CD4-positive, alpha-beta T cell (primary cell): ENCODE measurements around the gene GULP1. TPM values are rescaled to one million over a fixed set of nuclear protein-coding genes. Genes with fewer than 3 reads are reported as not detected.

ENCODE experiments used
- ATAC-seq: fragments of 200-7000 bp; cut with Tn5 transposase; one replicate; pipeline ENCODE4 v1.10.0; 2022; ENCODE audit warnings: mild to moderate bottlenecking; ENCODE audit not compliant: poor library complexity
- CTCF ChIA-PET: fragments of 350-600 bp; sonication (Branson Sonifier 250); formaldehyde crosslinking; loops from one replicate; lab custom pipeline; 2021; ENCODE audit warnings: antibody characterized with exemption, inconsistent platforms; lab: Charles Lee
- POLR2A ChIA-PET: fragments of 350-600 bp; sonication (Branson Sonifier 250); formaldehyde crosslinking; loops from one replicate; lab custom pipeline; 2021; ENCODE audit warnings: antibody characterized with exemption, inconsistent platforms; lab: Charles Lee
- DNase-seq, 14 experiments: peaks; one replicate each; pipeline ENCODE4 v3.0.0-alpha.2; 2013 to 2020; ENCODE audit warnings: mixed read lengths in 2 of 14
- H3K27ac ChIP-seq, 2 donors: one replicate each; pipeline versions ENCODE4 v1.5.1 to v1.7.0; 2013; ENCODE audit warnings: low read length in 2 of 2, low read depth in 1 of 2, mild to moderate bottlenecking in 1 of 2
- H3K27me3 ChIP-seq, 2 experiments: 1 replicate in 1 of 2; 2 replicates in 1 of 2; pipeline versions ENCODE4 v1.6.1 to v1.7.0; 2013; ENCODE audit warnings: low read length in 2 of 2, control low read depth in 1 of 2, mild to moderate bottlenecking in 1 of 2, moderate library complexity in 1 of 2; ENCODE audit not compliant: insufficient read depth in 2 of 2, control insufficient read depth in 1 of 2
- H3K36me3 ChIP-seq: one replicate; pipeline ENCODE4 v1.6.1; 2013; ENCODE audit warnings: low read length, control low read depth; ENCODE audit not compliant: insufficient read depth
- H3K4me1 ChIP-seq: one replicate; pipeline ENCODE4 v1.6.1; 2013; ENCODE audit warnings: low read length, control low read depth; ENCODE audit not compliant: insufficient read depth
- H3K4me3 ChIP-seq: one replicate; pipeline ENCODE4 v1.5.1; 2013; ENCODE audit warnings: mild to moderate bottlenecking, low read length, moderate library complexity
- H3K9me3 ChIP-seq, 2 experiments: 1 replicate in 1 of 2; 2 replicates in 1 of 2; pipeline versions ENCODE4 v1.6.1 to v1.7.0; 2013; ENCODE audit warnings: low read length in 2 of 2, mild to moderate bottlenecking in 2 of 2, control low read depth in 1 of 2, moderate library complexity in 1 of 2; ENCODE audit not compliant: control insufficient read depth in 1 of 2, insufficient read depth in 1 of 2
- H3K27ac Mint-ChIP-seq: one replicate; pipeline ENCODE4 v1.8.0; 2020; ENCODE audit warnings: mixed read lengths
- H3K27me3 Mint-ChIP-seq: one replicate; pipeline ENCODE4 v1.8.0; 2021; ENCODE audit warnings: mixed read lengths
- H3K36me3 Mint-ChIP-seq: one replicate; pipeline ENCODE4 v1.8.0; 2021; ENCODE audit warnings: low read depth, mixed read lengths
- H3K4me1 Mint-ChIP-seq: one replicate; pipeline ENCODE4 v1.8.0; 2021; ENCODE audit warnings: low read depth, mixed read lengths
- H3K4me3 Mint-ChIP-seq: one replicate; pipeline ENCODE4 v1.8.0; 2020; ENCODE audit warnings: mild to moderate bottlenecking, mixed read lengths
- H3K9me3 Mint-ChIP-seq: one replicate; pipeline ENCODE4 v1.8.0; 2020; ENCODE audit warnings: mixed read lengths
- intact Hi-C, 2 experiments: fragments of 100-400 bp; cut with DNase I in 1 of 2; cut with micrococcal nuclease in 1 of 2; formaldehyde crosslinking; loops; one replicate each; pipeline versions ENCODE4 v1.15.1 to v1.9.0; 2023 to 2025; cut with DNase I, micrococcal nuclease
- total RNA-seq, 174 experiments: library from RNA in 2 of 174; stranded (reverse) in 2 of 174; gene quantifications; one replicate each; pipeline ENCODE4 v1.2.3 and lab custom pipeline; 2021 to 2026
- TF ChIP-seq, protein P1 (sequence below): fragments of 200-600 bp; IDR thresholded peaks from one replicate; pipeline ENCODE4 v1.8.0; 2022; ENCODE audit warnings: antibody characterized with exemption, mild to moderate bottlenecking

The GULP1 gene
- total RNA-seq, 2 experiments from 2014 or later = not detected

DNA sequence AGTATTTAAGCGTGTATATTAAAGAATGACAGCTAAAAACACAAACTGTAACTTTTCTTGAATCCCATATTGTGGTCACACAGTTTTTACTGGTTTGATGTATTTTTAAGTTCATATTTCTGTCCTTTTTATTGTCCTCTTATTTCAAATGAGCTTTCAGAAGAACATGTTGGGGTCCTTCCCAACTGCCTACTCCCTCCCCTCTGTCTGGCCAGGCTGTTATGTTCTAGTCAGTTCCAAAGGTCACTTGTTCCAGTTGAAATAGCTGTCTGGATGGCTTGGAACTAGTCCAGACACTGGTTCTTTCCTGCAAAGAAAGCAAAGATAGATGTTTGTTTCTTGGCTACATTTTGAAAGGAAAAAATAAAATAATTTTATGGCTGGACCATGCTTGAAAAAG is 306.9 kb downstream of the GULP1 start:
- no peaks in the 10 kb centered on the region for H3K27me3 Mint-ChIP-seq
- Histone ChIP-seq H3K9me3 (no peaks in the 10 kb centered on the region), H3K4me3 (no peak overlapping the region), H3K36me3 (no peaks in the 10 kb centered on the region), H3K27me3 (no peaks in the 10 kb centered on the region), H3K4me1 (no peaks in the 10 kb centered on the region), H3K27ac (no peak overlapping the region)
- no peaks in the 10 kb centered on the region for H3K9me3 Mint-ChIP-seq
- H3K4me1 Mint-ChIP-seq = no peaks in the 10 kb centered on the region
- no peak for DNase-seq
- H3K27ac Mint-ChIP-seq = no peak overlapping the region
- CTCF ChIA-PET = no interaction called here
- H3K36me3 Mint-ChIP-seq = no peaks in the 10 kb centered on the region
- POLR2A ChIA-PET = no interaction called here
- intact Hi-C loops = no loop called here
- TF ChIP-seq, protein P1, sequence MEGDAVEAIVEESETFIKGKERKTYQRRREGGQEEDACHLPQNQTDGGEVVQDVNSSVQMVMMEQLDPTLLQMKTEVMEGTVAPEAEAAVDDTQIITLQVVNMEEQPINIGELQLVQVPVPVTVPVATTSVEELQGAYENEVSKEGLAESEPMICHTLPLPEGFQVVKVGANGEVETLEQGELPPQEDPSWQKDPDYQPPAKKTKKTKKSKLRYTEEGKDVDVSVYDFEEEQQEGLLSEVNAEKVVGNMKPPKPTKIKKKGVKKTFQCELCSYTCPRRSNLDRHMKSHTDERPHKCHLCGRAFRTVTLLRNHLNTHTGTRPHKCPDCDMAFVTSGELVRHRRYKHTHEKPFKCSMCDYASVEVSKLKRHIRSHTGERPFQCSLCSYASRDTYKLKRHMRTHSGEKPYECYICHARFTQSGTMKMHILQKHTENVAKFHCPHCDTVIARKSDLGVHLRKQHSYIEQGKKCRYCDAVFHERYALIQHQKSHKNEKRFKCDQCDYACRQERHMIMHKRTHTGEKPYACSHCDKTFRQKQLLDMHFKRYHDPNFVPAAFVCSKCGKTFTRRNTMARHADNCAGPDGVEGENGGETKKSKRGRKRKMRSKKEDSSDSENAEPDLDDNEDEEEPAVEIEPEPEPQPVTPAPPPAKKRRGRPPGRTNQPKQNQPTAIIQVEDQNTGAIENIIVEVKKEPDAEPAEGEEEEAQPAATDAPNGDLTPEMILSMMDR = no peak
- no peak overlapping the region for H3K4me3 Mint-ChIP-seq
- no peak for ATAC-seq

DNA sequence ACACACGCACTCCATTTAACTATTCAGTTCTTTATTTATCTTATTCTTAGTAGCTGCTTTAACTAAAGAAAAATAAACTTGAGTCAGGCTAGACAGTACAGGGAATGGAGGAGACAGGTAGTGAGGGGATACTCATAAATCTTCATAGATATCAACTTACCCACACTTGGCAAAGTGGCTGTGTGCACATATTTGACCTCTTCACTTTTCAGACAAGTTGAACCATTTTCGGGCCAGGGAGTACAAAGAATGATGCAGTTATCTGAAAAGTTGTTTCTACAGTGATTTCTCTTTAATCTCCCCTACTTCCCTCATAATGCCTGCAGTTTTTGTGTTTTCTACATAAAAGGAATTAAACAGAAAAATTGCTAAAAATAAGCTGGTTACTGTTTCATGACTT is 307.5 kb downstream of the GULP1 start:
- TF ChIP-seq, protein P1 = no peak
- no peak overlapping the region for H3K4me3 ChIP-seq
- Mint-ChIP-seq H3K27ac (no peak overlapping the region), H3K9me3 (no peaks in the 10 kb centered on the region), H3K4me1 (no peaks in the 10 kb centered on the region), H3K4me3 (no peak overlapping the region), H3K36me3 (no peaks in the 10 kb centered on the region), H3K27me3 (no peaks in the 10 kb centered on the region)
- no peaks in the 10 kb centered on the region for H3K9me3 ChIP-seq
- ChIA-PET POLR2A (no interaction called here), CTCF (no interaction called here)
- intact Hi-C loops = no loop called here
- no peaks in the 10 kb centered on the region for H3K27me3 ChIP-seq
- no peak overlapping the region for H3K27ac ChIP-seq
- H3K4me1 ChIP-seq = no peaks in the 10 kb centered on the region
- DNase-seq = no peak
- H3K36me3 ChIP-seq = no peaks in the 10 kb centered on the region
- ATAC-seq = no peak

- no peak overlapping the region for H3K4me3 ChIP-seq
- no peak overlapping the region for H3K27ac Mint-ChIP-seq
- no peak for ATAC-seq
- H3K4me3 Mint-ChIP-seq = no peak overlapping the region
- TF ChIP-seq, protein P1 = no peak
- CTCF ChIA-PET = no interaction called here
- no peaks in the 10 kb centered on the region for H3K36me3 Mint-ChIP-seq
- POLR2A ChIA-PET = no interaction called here
- no peaks in the 10 kb centered on the region for H3K27me3 ChIP-seq
- H3K9me3 Mint-ChIP-seq = no peaks in the 10 kb centered on the region
- no peaks in the 10 kb centered on the region for H3K27me3 Mint-ChIP-seq
- intact Hi-C loops = no loop called here
- no peak for DNase-seq
- H3K36me3 ChIP-seq = no peaks in the 10 kb centered on the region
- no peaks in the 10 kb centered on the region for H3K4me1 ChIP-seq
- H3K27ac ChIP-seq = no peak overlapping the region
- H3K4me1 Mint-ChIP-seq = no peaks in the 10 kb centered on the region
- no peaks in the 10 kb centered on the region for H3K9me3 ChIP-seq
Observed at GRCh38 chr2:188600536-188601210, 309.0 kb downstream of the GULP1 start.
